ENCODE measurements around the gene DNAJA3.

- no peak for TF ChIP-seq CTCF (IDR thresholded peaks at IDR 0.05)
- TF ChIP-seq POLR2A (IDR thresholded peaks at IDR 0.05; ENCODE audit: low read depth): no peak
- no peak for TF ChIP-seq POLR2AphosphoS5 (IDR thresholded peaks at IDR 0.05)
Measured at GRCh38 chr16:4412854-4413253, 12.8 kb upstream of the DNAJA3 start.
